NCI-H748 treated with DMSO at 0.1 percent for 48 hours (cell line): ENCODE data around the gene DYNLT4.
"Not testable (repeated sequence)": the region's sequence is repeated elsewhere in the genome, so short reads cannot be mapped to it uniquely, and the experiment has no call there.

Experiments used
- DNase-seq: peaks from one replicate; lab custom pipeline; 2025; lab: John Stamatoyannopoulos, UW

DYNLT4 gene

DNA sequence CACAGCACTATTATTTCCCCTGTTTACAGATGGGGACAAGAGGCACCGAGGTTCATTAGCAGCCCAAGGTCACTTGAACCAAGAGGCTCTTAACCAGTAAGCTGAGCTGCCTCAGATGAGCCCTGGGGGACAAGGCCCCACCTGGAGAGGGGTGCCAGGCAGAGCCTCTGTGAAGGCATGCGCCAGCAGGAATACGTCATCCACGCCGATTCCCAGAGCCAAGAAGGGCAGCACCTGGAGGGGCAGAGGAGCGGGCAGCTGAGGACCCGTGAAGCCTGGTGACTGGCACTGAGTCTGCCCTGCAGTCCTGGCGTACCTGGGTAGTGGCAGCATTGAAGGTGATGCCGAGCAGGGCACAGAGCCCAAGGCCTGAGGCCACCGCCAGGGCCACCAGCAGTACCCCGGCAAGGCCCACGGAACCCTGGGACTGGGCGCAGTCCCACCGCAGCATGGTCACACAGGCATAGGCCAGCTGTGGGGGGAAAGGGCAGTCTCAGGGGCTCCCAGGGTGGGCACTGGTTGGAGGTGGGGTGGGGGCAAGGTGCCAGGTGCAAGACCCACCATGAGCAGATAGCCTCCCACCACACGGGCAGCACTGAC is 21.8 kb upstream of the DYNLT4 start:
- no peak for DNase-seq

DNA sequence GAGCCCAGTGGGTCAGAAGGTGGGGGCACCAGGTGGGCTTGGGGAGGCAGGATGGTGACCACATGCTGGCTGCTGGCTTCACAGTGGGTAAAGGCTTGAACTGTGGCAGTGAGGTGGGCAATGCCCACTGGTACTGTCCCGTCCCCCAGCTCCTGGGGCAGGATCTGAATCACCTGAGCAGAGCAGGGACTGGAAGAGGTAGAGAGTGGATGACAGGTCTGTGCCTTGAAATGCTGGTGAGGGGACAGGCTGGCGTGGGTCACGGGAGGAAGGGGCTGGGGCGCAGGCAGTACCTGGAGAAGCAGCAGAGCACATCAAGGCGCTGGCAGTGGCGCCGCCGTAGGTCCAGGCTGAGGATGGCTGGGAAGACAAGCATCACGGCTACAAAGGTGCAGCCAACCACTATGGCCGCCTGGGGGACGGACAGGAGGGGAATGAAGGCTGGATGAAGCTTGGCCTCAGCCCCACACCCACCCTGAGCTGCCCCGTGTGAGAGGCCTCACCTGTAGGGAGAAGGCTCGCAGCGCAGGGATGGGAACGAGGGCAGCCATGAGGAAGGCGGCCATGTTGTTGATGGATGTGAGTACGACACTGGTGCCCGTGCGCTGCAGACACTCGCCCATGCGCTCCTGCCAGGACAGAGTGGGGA is 21.0 kb upstream of the DYNLT4 start:
- no peak for DNase-seq

DNA sequence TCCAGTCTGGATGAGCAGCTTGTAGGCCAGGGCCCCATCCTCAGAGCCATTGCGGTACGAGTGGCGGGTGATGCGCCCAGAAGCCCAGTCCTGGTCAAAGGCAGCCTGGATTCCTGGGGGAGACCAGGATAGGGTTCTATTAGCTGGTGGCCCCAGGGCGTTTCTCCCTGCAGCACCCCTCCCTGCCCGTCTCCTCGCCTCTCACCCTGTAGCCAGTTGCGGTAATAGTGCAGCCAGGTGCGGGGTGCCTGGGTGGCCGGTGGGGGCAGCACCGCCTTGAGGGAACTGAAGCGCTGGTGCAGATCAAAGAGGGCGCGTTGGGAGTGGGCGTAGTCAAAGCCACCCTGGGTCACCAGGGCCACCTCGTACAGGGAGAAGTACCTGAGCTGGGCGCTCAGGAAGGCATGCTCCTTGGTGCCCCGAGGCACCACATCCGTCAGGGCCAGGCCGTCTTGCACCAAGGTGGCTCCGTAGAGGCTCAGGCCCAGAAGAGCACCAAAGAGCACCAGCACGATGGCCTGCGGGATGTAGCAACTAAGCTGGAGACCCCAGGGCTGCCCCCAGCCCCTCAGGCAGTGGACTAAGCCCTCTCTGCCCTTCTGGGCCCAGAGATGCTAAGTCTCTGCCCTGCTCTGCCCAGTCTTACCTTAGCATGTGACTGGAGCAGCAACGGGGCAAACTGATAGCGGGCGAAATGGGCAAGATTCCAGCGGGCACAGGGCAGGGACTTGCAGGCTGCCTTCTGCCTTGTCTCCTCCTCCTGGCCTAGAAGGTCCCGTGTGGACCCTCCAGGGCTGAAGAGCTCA is 20.2 kb upstream of the DYNLT4 start:
- DNase-seq: no peak

DNA sequence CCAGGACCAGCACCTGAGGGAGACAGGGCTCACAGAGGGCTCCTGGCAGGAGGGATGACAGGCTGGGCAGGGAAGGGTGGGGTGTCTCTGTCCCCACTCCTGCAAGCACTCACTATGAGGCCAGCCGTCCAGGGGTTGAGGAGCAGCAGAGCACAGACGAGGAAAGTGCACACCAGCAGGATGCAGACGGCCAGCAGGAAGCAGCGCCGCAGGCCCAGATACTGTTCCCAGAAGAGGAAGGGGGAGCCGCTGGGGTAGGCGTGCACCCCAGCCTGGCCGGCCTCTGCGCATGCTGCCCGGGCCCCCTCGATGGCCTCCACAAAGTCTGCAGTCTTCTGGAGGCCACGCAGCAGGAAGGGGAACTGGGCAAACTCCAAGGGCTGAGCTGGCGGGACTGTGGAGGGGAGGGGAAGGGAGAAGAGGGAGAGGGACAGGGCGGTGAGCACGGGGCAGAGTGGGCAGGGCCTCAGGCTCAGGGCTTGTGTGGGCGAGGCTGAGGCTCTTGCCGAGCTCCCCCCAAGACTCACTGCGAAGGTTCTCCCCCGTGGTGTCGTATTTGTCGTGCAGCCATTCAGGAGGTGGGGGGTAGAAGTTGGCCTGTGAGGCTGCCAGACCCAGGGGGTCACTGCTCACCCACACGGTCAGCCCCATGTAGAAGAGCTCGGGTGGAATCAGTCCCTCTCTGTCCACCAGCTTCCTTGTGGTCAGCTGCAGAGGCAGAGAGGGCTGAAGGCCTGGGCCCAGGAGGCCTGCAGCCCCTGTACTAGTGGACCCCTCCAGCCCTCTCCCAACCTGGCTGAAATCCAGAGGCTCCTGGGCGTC is 19.4 kb upstream of the DYNLT4 start:
- DNase-seq: no peak

DNA sequence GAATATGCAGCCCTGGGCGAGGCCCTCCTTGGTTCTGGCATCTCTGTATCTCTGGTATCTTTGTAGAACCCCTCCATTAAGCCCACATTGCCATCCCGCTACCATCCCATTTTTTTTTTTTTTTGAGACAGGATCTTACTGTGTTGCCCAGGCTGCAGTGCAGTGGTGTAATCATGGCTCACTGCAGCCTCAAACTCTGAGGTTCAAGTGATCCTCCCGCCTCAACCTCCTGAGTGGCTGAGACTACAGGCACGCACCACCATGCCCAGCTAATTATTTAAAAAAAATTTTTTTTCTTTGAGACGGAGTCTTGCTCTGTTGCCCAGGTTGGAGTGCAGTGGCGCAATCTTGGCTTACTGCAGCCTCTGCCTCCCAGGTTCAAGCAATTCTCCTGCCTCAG is 17.2 kb upstream of the DYNLT4 start:
- DNase-seq: not testable (repeated sequence)

DNA sequence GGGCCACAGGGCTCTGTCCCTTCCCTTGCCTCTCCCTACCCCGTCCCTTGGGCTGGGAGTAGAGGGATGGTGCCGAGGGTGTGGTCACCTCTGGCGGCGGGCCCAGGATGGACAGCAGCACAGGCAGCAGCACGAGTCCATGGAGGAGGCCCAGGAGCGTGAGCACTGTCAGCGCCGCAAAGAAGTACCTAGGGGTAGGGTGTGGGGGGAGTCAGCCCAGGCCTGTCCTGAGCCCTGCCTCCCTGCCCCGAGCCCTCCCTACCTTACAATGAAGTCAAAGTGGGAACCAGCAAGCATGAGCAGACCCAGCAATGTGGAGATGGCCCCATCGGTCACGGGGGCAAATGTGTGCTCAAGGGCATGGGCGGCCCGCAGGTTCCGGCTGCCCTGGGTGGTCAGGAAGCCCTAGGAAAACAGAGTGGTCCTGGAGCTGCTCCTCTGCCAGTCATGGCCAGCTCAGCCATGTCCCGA is 15.9 kb upstream of the DYNLT4 start:
- DNase-seq: no peak

DNA sequence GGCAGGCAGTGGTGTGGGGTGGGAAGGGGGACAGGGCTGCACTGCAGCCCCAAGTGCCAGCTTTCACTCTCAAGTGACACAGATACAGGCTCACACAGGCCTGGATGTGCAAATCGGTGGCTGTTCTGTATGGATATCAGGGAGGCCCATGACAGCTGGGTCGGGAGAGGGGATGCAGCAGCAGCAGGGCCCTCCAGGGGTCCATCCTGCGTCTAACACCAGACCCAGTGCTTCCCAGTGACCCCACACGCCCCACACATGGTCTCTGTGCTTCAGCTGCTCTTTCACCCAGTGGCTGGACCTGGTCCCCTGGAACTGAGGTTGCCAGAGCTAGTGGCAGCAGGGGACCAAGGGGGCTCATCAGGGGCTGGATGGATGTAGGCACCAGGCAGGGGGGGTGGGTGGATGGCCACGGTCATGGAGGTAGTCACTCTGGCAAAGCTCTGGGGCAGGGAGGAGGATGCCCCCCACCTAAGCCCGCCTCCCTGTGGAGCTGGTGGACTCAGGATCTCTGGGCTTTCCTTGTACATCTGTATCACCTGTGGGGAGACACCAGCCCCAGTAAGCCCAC is 15.1 kb upstream of the DYNLT4 start:
- no peak for DNase-seq

DNA sequence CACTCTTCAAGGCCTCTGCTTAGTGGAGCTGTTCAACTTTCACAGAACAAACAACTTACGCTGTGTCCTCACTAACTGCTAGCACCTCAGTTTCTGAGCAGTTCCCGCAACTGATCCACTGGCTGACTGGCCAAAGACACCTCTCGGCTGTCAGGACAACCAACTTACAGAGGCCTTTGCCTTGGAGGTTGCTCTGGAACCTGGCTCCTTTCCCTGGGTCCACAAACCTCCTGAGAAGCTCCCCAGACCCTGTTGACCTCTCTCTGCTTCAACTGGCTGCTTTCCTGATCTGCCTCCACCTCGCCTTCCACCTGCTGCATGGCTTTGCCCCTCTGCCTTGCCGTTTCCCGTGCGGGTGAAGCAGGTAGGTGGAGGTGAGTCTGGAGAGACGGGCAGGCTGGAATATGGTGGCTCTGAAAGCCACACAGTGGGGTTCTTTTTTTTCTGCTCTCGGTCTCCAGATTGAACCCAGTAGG is 14.1 kb upstream of the DYNLT4 start:
- DNase-seq: no peak

DNA sequence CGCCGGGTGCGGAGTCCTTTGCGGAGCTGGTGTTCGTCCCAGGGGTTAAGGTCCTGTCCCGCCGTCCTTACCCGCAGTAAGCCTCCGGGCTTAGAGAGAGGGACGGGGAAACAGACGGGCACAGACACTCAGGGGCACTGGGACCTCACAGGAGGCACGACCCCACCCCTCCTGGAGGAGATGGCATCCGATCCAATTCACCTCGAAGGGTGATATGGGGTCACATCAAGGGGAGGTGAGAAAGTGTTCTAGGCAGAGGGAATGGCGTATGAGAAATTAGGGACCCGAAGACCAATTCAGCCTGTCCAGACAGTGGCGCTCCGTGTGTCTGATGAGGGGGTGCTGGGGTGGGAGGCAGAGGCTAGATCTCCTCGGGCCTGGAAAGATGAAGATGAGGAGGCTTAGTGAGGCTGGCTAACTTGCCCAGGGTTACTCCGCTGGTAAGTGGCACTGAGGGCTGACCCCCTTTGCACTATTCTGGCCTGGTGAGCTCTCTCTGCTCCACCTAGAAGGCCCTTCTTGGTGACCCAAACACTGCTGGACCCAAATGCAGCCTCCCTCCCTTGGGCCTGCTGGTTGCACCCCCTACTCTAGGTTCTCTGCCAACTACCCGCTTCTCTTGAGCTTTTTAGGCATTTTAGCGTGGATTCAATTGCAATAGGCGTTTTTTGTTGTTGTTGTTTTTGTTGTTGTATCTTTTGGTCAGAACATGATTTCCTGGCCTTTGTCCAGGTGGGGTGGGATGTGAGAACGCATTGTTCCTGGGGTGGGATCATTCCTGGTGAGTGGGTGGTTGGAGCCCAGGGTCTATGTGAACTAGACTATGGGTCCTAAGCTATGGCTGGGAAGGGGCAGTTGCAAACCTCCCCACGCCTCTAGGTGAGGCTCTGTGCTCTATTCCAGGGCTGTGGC is 13.4 kb upstream of the DYNLT4 start:
- no peak for DNase-seq

DNA sequence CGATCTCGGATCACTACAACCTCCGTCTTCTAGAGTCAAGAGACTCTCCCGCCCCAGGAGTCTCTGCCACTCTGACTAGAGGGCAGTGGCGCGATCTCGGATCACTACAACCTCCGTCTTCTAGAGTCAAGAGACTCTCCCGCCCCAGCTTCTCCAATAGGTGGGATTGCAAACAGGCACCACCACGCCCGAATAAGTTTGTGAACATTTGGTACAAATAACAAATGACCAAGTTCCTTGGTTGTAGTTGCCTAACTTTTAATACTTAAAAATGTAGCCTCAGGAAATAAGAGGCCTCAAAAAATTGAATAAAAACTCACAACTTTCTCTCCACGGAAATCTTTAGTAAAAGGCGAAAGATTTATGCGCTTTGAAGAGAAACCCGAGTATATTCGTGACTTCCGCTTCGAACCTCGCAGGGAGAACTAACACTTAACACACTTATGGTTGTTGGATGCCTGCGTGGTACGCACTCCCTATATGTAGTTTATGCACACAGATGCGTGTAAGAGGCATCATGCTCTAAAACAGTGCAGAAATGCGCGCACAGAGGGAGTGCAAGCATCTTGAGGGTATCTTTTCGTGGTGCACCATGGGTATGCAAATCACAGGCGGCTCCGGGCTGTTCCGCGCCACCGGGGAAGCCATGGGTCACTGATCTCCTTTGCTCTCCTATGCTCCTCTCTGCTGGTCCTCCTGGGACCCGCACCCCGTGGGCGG is 12.6 kb upstream of the DYNLT4 start:
- DNase-seq: peak; percentile 53

DNA sequence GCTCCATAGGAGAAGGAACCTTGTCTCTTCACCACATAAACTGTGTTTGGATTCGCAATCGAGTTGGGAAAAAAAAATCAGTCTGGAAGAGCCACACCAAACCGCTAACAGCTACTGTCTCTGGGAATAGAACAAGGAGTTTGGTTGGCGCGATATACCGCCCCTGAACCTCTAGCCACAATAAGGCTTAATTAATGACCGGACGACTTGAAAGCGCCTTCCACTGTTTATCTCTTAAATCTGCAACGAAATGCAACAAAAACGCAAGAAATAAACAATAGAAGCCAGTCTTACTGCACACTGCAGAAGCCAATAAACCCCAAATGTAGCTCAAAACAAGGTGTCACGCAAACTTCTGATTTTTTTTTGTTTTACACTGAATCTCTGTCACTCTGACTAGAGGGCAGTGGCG is 12.1 kb upstream of the DYNLT4 start:
- no peak for DNase-seq

DNA sequence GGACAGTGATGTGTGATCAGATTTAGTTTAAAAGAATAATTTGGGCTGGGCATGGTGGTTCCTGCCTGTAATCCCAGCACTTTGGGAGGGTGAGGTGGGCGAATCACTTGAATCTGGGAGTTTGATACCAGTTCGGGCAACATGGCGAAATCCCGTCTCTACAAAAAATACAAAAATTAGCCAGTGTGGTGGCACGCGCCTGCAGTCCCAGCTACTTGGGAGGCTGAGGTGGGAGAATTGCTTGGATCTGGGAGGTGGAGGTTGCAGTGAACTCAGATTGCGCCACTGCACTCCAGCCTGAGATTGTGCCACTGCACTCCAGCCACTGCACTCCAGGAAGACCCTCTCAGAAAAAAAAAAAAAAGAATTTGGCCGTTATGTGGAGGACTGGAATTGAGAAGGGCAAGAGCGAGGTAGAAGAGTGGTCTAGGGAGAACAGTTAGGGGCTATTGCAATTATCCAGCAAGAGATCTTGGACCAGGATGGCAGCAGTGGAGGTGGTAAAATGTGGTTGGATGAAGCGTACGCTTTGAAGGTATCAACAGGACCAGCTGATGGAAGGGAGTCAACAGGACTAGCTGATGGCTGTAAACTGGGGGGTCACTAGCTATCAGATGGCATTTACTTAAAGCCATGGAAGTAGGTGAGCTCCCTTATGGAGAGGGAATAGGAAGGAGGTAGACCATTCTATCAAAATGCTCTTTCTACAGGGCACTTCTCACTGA is 10.8 kb upstream of the DYNLT4 start:
- DNase-seq: no peak

DNA sequence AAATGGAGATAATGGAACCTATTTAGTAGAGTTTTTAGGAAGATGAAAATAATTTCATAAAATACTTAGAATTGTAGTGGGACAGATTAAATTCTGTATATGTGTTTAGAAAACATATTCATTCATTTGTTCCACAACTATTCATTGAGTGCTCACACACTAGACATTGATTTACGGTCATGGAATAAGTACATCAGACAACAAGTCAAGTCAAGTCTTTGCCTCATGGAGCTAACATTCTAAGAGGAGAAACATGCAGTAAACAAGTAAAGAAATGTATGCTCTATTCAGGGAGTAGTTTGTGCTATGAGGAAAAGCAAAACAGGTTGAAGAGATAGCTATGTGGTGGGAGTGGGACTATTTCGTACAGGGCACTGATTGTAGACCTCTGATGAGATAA is 10.2 kb upstream of the DYNLT4 start:
- DNase-seq: no peak

DNA sequence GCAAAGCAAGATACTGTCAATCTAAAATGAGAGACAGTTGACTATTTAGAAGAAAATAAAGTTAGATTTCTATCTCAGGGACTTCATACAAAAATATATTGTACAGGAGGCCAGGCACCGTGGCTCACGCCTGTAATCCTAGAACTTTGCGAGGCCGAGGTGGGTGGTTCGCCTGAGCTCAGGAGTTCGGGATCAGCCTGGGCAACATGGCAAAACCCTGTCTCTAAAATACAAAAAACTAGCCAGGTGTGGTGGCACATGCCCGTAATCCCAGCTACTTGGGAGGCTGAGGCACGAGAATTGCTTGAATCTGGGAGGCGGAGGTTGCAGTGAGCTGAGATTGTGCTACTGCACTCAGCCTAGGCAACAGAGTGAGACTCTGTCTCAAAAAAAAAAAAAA is 8.8 kb upstream of the DYNLT4 start:
- DNase-seq: not testable (repeated sequence)

DNA sequence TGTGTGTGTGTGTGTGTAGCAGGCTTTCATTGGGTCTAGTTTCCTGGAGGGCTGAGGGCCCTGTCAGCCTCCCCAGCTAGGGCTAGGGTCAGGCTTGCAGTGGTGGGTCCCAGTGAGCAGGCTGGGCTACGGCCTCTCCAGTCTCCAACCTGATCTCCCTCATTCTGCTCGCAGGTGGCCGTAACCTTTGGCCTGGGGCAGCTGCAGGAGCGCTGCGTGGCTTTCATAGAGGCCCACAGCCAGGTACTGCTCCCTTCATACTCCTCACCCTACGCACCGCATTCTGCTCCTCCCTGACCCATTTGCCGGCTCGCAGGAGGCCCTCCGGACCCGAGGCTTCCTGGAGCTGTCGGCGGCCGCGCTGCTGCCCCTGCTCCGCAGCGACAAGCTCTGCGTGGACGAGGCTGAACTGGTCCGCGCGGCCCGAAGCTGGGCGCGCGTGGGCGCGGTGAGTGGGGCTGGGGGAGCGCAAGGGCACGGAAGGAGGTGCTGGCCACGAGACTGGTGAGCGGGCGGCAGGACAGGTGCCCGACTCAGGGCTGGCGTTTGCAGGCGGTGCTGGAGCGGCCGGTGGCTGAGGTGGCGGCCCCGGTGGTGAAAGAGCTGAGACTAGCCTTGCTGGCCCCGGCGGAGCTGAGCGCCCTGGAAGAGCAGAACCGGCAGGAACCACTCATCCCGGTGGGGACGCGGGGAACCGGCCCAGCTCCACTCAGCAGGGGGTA is 5.8 kb upstream of the DYNLT4 start:
- DNase-seq: no peak

DNA sequence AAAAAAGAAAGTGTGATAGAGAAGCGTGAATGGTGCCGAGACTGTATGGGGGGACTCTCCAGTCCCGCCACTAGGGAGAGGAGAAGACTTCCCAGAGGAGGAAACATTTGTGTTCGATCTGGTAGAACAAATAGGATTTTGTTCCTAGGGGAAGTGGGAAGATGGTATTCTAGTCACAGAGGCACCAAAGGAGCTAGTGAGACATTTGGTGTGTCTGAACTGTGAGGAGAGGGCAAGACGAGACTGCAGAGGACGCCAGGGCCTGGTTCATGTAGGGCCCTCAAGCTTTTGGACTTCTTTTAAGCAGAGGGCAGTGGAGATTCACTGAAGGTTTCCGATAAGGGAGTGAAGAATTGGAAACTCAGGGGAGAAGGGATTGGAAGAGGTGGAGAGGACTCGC is 4.1 kb upstream of the DYNLT4 start:
- no peak for DNase-seq

DNA sequence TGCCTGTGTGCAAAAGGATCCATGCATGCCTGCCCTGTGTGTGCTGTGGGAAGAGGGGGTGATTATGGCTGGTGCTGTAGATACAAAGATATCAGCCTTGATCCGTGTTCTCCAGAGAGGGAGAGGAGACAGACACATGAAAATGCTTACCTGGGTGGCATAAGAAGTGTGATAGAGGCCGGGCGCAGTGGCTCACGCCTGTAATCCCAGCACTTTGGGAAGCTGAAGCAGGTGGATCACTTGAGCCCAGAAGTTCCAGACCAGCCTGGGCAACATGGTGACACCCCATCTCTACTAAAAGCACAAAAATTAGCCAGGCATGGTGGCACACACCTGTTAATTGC is 3.6 kb upstream of the DYNLT4 start:
- DNase-seq: not testable (repeated sequence)

DNA sequence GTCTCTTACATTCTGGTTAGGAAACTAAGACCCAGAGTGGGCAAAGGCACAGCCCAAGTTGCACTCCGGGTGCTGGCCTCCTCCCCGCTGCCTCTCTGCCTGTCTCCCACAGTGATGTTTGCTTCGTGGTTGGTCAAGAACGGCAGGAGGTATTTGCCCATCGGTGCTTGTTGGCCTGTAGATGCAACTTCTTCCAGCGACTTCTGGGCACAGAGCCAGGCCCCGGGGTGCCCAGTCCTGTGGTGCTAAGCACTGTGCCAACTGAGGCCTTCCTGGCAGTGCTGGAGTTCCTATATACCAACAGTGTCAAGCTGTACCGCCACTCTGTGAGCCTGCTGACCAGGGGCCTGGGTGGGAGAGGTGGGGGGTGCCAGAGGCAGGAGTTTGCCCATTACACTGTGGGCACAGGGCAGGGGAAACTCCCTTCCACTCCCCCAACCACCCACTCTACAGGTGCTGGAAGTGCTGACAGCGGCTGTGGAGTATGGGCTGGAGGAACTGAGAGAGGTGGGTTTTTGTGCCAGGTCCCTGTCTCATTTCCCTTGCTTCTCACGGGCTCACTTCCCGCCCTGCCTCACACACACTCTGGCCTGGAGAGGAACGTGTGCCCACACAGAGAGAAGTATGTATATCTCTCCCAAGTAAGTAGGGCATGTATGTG is 3.1 kb upstream of the DYNLT4 start:
- DNase-seq: no peak
